PFSK-1 (cell line): Measurements from ENCODE around the gene C12orf76.

Experiments
- FOXP2 ChIP-seq: optimal IDR thresholded peaks from 2 replicates; pipeline ENCODE3; 2011; ENCODE audit warnings: borderline replicate concordance, control low read depth, inconsistent platforms; ENCODE audit not compliant: insufficient read depth; ENCODE audit errors: extremely low read length, extremely low read depth
- POLR2AphosphoS5 ChIP-seq: IDR thresholded peaks from 2 replicates; pipeline ENCODE4 v1.6.1; 2012; ENCODE audit warnings: low read depth, mild to moderate bottlenecking, control low read depth, low read length, moderate library complexity
- SIN3A ChIP-seq: IDR thresholded peaks from 2 replicates; pipeline ENCODE4 v1.6.1; 2012; ENCODE audit warnings: mild to moderate bottlenecking, low read length, moderate library complexity, borderline replicate concordance; ENCODE audit not compliant: insufficient read depth
- TAF1 ChIP-seq: IDR thresholded peaks from 2 replicates; pipeline ENCODE4 v1.6.1; 2012; ENCODE audit warnings: low read length, control low read depth, borderline replicate concordance; ENCODE audit not compliant: insufficient read depth
- TF ChIP-seq, protein P1 (sequence below), 2 experiments: IDR thresholded peaks; 2 replicates each; pipeline versions ENCODE4 v1.6.1 to v1.8.0; 2011 to 2012; ENCODE audit warnings: low read depth in 2 of 2, low read length in 2 of 2, control low read depth in 1 of 2, inconsistent platforms in 1 of 2, mild to moderate bottlenecking in 1 of 2, moderate library complexity in 1 of 2; ENCODE audit not compliant: insufficient read depth in 1 of 2

Gene C12orf76

DNA sequence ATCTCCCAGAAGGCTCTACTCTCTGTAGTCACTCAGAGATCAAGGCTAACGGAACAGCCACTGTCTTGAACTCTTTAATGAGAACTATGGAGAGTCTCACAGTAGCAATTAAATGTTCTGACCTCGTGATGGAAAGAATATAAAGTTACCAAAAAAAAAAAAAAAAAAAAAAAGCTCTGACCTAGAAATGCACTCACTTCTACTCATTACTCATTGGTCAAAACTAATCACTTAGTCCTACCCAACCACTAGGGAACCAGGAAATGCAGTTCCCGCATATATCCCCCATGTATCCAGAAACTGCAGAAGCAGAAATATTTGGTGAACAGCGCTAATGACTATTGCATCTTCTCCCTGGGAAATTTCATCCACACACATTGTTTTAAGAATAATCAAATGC is 29.5 kb upstream of the C12orf76 start:
- TF ChIP-seq POLR2AphosphoS5, result no peak
- no peak for TF ChIP-seq TAF1
- TF ChIP-seq, protein P1, sequence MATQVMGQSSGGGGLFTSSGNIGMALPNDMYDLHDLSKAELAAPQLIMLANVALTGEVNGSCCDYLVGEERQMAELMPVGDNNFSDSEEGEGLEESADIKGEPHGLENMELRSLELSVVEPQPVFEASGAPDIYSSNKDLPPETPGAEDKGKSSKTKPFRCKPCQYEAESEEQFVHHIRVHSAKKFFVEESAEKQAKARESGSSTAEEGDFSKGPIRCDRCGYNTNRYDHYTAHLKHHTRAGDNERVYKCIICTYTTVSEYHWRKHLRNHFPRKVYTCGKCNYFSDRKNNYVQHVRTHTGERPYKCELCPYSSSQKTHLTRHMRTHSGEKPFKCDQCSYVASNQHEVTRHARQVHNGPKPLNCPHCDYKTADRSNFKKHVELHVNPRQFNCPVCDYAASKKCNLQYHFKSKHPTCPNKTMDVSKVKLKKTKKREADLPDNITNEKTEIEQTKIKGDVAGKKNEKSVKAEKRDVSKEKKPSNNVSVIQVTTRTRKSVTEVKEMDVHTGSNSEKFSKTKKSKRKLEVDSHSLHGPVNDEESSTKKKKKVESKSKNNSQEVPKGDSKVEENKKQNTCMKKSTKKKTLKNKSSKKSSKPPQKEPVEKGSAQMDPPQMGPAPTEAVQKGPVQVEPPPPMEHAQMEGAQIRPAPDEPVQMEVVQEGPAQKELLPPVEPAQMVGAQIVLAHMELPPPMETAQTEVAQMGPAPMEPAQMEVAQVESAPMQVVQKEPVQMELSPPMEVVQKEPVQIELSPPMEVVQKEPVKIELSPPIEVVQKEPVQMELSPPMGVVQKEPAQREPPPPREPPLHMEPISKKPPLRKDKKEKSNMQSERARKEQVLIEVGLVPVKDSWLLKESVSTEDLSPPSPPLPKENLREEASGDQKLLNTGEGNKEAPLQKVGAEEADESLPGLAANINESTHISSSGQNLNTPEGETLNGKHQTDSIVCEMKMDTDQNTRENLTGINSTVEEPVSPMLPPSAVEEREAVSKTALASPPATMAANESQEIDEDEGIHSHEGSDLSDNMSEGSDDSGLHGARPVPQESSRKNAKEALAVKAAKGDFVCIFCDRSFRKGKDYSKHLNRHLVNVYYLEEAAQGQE (IDR thresholded peaks at IDR 0.05; ENCODE audit: insufficient read depth in 1 of 2, low read depth in 2 of 2, low read length in 2 of 2), result no peak
- TF ChIP-seq SIN3A, result no peak
- TF ChIP-seq FOXP2, result no peak

DNA sequence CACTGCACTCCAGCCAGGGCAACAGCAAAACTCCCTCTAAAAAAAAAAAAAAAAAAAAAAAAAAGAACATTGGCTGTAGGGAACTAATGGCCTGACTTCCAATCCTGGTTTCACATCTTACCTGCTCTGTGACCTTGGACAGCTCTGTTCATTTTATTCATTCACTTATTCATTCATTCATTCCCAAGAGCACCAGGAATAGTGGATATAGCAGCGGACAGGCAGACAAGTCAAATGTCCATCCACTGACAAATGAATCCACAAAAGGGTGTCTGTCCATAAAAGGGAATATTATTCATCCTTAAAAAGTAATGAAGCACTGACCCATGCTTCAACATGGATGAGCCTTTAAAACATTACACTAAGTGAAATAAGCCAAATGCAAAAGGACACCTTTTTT is 27.6 kb upstream of the C12orf76 start:
- no peak for TF ChIP-seq FOXP2

DNA sequence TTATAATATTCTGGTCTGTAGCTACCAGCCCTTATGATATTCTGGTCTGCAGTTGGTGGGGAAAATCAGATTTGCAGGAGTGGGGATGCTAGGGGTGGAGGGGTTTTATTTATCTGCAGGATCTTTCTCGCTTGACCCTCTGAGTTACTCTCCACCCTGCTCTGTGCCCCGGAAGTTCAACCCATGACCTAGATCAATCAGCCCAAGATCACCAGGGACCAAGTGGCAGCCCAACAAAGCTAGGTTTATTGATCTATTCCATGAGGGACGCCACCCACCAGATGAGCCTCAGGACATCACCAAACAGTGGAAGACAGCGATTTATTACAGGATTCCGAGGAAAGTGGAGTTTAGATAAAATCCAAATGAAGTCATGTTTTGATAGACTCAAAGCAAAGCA is 25.8 kb upstream of the C12orf76 start:
- TF ChIP-seq, protein P1 (IDR thresholded peaks at IDR 0.05; ENCODE audit: insufficient read depth in 1 of 2, low read depth in 2 of 2, low read length in 2 of 2), result no peak
- TF ChIP-seq TAF1 (no peak), FOXP2 (no peak)

DNA sequence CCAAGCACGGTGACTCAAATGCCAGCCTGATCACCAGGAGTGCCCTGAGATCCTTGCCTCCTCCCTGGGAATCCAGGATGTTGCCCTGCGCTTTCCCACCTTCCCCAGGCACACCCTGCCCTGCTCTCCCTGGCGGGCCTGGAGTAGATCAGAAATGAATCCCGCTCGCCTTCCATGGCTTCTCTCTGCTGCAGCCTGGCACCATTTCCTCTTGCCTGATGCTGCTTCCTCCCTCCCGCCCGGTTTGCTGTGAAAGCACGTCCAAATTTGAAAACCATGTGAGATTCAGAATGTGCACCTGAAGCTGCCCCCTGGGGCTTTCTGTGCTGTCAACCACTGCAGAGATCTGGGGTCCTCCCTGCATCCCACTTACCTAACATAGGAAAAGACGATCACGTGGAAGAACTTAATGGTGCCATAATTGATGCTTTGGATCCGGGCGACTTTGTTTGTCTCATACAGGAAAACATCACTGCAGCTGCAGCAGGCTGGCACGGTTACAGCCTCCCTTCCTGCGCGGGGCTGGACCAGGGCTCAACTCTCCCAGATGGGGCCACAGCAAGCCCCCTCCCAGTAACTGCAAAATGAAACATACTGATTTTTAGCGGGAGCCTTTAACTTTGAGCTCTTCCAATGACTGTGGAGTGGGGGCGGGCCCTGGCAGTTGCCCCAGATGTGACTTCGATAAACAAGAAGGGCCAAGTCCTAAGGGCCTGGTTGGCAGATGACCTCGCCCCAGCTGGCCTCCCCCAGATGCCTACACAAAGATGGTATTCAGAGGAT is 24.9 kb upstream of the C12orf76 start:
- TF ChIP-seq, protein P1 (IDR thresholded peaks at IDR 0.05; ENCODE audit: insufficient read depth in 1 of 2, low read depth in 2 of 2, low read length in 2 of 2), result no peak
- TF ChIP-seq FOXP2 (no peak), POLR2AphosphoS5 (no peak), TAF1 (no peak), SIN3A (no peak)

DNA sequence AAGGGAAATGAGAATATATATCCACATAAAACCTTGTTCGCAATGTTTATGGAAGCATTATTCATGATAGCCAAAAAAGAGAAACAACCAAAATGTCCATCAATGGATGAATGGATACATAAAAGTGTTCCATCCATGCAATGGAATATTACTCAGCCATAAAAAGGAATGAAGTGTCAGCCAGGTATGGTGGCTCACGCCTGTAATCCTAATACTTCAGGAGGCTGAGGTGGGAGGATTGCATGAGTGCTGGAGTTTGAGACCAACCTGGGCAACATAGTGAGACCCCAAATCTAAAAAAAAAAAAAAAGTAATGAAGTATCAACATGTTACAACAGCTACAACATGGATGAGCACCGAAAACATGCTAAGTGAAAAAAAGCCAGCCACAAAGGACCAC is 23.6 kb upstream of the C12orf76 start:
- TF ChIP-seq SIN3A (no peak), TAF1 (no peak), FOXP2 (no peak)

DNA sequence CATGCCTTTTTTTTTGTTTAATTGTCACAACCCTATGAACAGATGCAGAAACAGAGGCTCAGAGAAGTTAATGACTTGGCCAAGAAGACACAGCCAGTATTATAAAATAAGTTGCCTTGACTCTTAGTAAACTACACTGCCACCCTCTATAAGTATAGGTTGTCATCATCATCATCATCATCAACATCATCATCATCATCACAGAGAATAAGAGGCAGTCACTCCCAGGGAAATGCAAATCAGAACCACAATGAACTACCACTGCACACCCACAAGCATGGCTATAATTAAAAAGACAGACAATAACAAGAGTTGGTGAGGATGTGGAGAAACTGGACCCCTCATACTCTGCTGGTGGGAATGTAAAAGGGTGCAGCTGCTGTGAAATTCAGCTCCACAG is 23.2 kb upstream of the C12orf76 start:
- TF ChIP-seq SIN3A (no peak), POLR2AphosphoS5 (no peak), TAF1 (no peak), FOXP2 (no peak)
- TF ChIP-seq, protein P1 (IDR thresholded peaks at IDR 0.05; ENCODE audit: insufficient read depth in 1 of 2, low read depth in 2 of 2, low read length in 2 of 2), result no peak
